ENCODE data around the gene ERG.

The ERG gene

GRCh38 chr21:38420140-38420539 is 78.1 kb downstream of the ERG start:
- Mint-ChIP-seq H3K27ac (no peak overlapping the region), H3K27me3 (peaks cover 27% of the 10 kb centered on the region), H3K4me3 (no peak overlapping the region), H3K36me3 (ENCODE audit: low read depth) (no peaks in the 10 kb centered on the region), H3K9me3 (no peaks in the 10 kb centered on the region), H3K4me1 (ENCODE audit: low read depth) (no peaks in the 10 kb centered on the region)
- DNase-seq, result no peak

DNA sequence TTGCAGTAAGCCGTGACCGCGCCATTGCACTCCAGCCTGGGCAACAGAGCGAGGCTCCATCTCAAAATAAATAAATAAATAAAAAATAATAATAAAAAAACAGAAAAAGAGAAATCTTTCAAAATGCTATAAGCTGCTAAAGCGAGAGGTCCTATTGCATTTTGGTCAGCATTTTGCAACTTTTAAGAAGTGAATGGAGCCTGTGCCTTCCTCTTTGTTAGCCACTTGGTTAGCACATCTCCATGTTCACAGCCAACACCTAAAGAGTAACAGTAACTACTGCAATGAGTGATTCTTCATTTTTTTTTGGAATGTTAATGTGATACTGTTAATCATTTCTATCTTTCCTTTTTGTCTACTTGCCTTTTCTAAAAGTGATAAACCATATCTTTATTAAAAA is 80.6 kb downstream of the ERG start:
- H3K27me3 Mint-ChIP-seq, result peaks cover 18% of the 10 kb centered on the region
- DNase-seq, result no peak
- H3K27ac Mint-ChIP-seq, result no peak overlapping the region
- H3K4me3 Mint-ChIP-seq, result no peak overlapping the region
- H3K36me3 Mint-ChIP-seq (ENCODE audit: low read depth), result no peaks in the 10 kb centered on the region
- no peaks in the 10 kb centered on the region for H3K9me3 Mint-ChIP-seq
- no peaks in the 10 kb centered on the region for H3K4me1 Mint-ChIP-seq (ENCODE audit: low read depth)

- Mint-ChIP-seq H3K4me3 (no peak overlapping the region), H3K27me3 (peaks cover 18% of the 10 kb centered on the region), H3K4me1 (ENCODE audit: low read depth) (no peaks in the 10 kb centered on the region), H3K9me3 (no peaks in the 10 kb centered on the region), H3K36me3 (ENCODE audit: low read depth) (no peaks in the 10 kb centered on the region), H3K27ac (no peak overlapping the region)
- DNase-seq, result no peak
These were observed 81.5 kb downstream of the ERG start for GRCh38 chr21:38416791-38417190.

- no peak for DNase-seq
- peaks cover 20% of the 10 kb centered on the region for H3K27me3 Mint-ChIP-seq
- no peaks in the 10 kb centered on the region for H3K4me1 Mint-ChIP-seq (ENCODE audit: low read depth)
- H3K27ac Mint-ChIP-seq, result no peak overlapping the region
- H3K4me3 Mint-ChIP-seq, result no peak overlapping the region
- no peaks in the 10 kb centered on the region for H3K9me3 Mint-ChIP-seq
- H3K36me3 Mint-ChIP-seq (ENCODE audit: low read depth), result no peaks in the 10 kb centered on the region
These were observed 84.2 kb downstream of the ERG start for GRCh38 chr21:38413958-38414548.

DNA sequence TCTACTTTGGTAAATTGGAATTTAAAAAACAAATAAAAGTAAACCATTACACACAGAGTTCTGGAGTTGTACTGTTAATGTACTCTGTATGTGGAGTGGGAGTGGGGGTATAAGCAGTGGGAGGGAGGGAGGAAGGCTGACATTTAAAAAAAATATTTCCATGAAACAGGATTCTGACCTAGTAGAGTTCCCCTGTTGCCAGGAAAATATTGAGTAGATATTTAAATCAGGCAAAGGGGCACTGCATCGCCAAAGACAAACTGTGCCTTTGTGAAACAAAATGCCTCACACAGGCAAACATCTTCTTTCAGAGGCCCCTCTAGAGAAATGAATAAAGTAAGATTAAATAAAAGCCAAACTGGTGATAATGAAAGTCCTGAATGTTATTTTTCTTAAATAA is 87.8 kb downstream of the ERG start:
- Mint-ChIP-seq H3K4me1 (ENCODE audit: low read depth) (no peaks in the 10 kb centered on the region), H3K27me3 (peaks cover 9% of the 10 kb centered on the region), H3K9me3 (peaks cover 3% of the 10 kb centered on the region), H3K27ac (no peak overlapping the region), H3K36me3 (ENCODE audit: low read depth) (no peaks in the 10 kb centered on the region), H3K4me3 (no peak overlapping the region)
- no peak for DNase-seq

- Mint-ChIP-seq H3K27ac (no peak overlapping the region), H3K36me3 (ENCODE audit: low read depth) (no peaks in the 10 kb centered on the region), H3K9me3 (peaks cover 3% of the 10 kb centered on the region), H3K4me3 (no peak overlapping the region), H3K27me3 (peaks cover 4% of the 10 kb centered on the region), H3K4me1 (ENCODE audit: low read depth) (no peaks in the 10 kb centered on the region)
- DNase-seq, result no peak
These were observed 88.4 kb downstream of the ERG start for GRCh38 chr21:38409907-38410306.

DNA sequence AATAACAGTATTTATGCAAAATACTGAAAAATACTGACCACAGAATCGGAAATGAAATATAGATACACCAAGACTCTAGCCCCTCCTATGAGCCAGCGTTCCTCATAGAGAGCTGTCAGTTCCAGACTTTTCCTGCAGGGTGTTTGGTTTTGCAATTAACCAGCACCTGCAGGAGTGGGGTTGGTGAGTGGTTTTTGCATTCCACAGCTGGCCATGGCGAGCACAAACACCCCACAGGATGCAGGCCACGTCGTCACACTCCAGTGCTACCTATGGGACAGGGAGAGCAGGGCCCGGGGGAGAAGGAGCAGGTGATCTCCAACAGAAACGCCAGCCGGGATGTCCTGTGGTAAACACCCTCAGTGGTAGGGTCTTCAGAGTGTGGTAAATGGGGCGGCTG is 94.1 kb downstream of the ERG start:
- DNase-seq, result no peak
- no peak overlapping the region for H3K27ac Mint-ChIP-seq
- peaks cover 3% of the 10 kb centered on the region for H3K9me3 Mint-ChIP-seq
- H3K4me3 Mint-ChIP-seq, result no peak overlapping the region
- peaks cover 26% of the 10 kb centered on the region for H3K27me3 Mint-ChIP-seq
- H3K36me3 Mint-ChIP-seq (ENCODE audit: low read depth), result no peaks in the 10 kb centered on the region
- no peaks in the 10 kb centered on the region for H3K4me1 Mint-ChIP-seq (ENCODE audit: low read depth)

GRCh38 chr21:38402795-38403194 is 95.5 kb downstream of the ERG start:
- DNase-seq, result no peak
- Mint-ChIP-seq H3K27me3 (peaks cover 29% of the 10 kb centered on the region), H3K36me3 (ENCODE audit: low read depth) (no peaks in the 10 kb centered on the region), H3K27ac (no peak overlapping the region), H3K9me3 (no peaks in the 10 kb centered on the region), H3K4me1 (ENCODE audit: low read depth) (no peaks in the 10 kb centered on the region), H3K4me3 (no peak overlapping the region)

- H3K4me1 Mint-ChIP-seq (ENCODE audit: low read depth), result no peaks in the 10 kb centered on the region
- H3K36me3 Mint-ChIP-seq (ENCODE audit: low read depth), result no peaks in the 10 kb centered on the region
- no peak overlapping the region for H3K4me3 Mint-ChIP-seq
- DNase-seq, result no peak
- H3K27ac Mint-ChIP-seq, result no peak overlapping the region
- peaks cover 29% of the 10 kb centered on the region for H3K27me3 Mint-ChIP-seq
- no peaks in the 10 kb centered on the region for H3K9me3 Mint-ChIP-seq
These were observed 96.0 kb downstream of the ERG start for GRCh38 chr21:38402291-38402690.

DNA sequence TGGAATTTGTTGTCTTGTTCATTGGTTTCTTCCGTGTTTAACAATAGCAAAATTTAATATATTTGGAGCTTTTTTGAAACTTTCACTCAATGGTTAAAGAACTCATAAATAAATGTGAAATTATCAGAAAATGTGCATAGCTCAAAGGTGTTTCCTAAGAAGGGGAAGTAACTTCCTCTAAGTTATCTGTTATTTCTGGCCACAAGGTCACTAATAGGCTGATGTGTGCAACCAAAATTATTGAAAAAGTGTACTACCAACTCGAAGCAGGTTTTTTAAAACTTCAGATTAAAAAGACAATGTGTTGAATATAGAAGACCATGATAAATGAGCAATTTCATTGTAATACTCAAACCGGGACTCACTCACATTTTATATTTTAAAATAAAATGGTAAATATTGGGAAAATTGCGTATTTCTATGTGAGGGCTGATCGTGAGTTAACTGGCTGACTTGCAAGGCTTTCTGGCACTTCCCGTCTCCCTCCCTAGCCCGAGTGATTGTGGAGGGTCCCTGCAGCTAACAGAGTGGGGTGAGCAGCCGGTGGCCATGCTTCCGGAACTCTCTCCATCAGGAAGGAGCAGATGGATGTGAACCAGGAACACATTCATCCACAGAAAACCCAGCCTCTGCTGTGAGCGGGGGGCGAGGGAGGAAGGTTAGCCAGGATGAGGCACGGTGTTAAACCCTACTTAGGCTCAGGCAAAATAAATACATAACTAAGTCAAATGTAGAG is 96.9 kb downstream of the ERG start:
- H3K4me1 Mint-ChIP-seq (ENCODE audit: low read depth), result no peaks in the 10 kb centered on the region
- no peak overlapping the region for H3K4me3 Mint-ChIP-seq
- peaks cover 34% of the 10 kb centered on the region for H3K27me3 Mint-ChIP-seq
- no peaks in the 10 kb centered on the region for H3K9me3 Mint-ChIP-seq
- H3K36me3 Mint-ChIP-seq (ENCODE audit: low read depth), result no peaks in the 10 kb centered on the region
- no peak for DNase-seq
- H3K27ac Mint-ChIP-seq, result no peak overlapping the region

- Mint-ChIP-seq H3K4me1 (ENCODE audit: low read depth) (no peaks in the 10 kb centered on the region), H3K9me3 (no peaks in the 10 kb centered on the region), H3K27me3 (peaks cover 41% of the 10 kb centered on the region)
These were observed 97.9 kb downstream of the ERG start for GRCh38 chr21:38400195-38400919.

GRCh38 chr21:38399103-38399502 is 99.2 kb downstream of the ERG start:
- no peaks in the 10 kb centered on the region for H3K36me3 Mint-ChIP-seq (ENCODE audit: low read depth)
- no peak for DNase-seq
- no peaks in the 10 kb centered on the region for H3K4me1 Mint-ChIP-seq (ENCODE audit: low read depth)
- peaks cover 43% of the 10 kb centered on the region for H3K27me3 Mint-ChIP-seq
- H3K9me3 Mint-ChIP-seq, result no peaks in the 10 kb centered on the region
- H3K27ac Mint-ChIP-seq, result no peak overlapping the region
- H3K4me3 Mint-ChIP-seq, result no peak overlapping the region

More at GRCh38 chr21:38400195-38400919, 97.9 kb downstream of the ERG start:
- Mint-ChIP-seq H3K36me3 (ENCODE audit: low read depth) (no peaks in the 10 kb centered on the region), H3K4me3 (no peak overlapping the region), H3K27ac (no peak overlapping the region)
- DNase-seq, result no peak

GRCh38 chr21:38396325-38396724 is 102.0 kb downstream of the ERG start:
- Mint-ChIP-seq H3K36me3 (ENCODE audit: low read depth) (no peaks in the 10 kb centered on the region), H3K4me1 (ENCODE audit: low read depth) (no peaks in the 10 kb centered on the region), H3K4me3 (no peak overlapping the region), H3K9me3 (no peaks in the 10 kb centered on the region), H3K27ac (no peak overlapping the region), H3K27me3 (peaks cover 31% of the 10 kb centered on the region)
- no peak for DNase-seq

DNA sequence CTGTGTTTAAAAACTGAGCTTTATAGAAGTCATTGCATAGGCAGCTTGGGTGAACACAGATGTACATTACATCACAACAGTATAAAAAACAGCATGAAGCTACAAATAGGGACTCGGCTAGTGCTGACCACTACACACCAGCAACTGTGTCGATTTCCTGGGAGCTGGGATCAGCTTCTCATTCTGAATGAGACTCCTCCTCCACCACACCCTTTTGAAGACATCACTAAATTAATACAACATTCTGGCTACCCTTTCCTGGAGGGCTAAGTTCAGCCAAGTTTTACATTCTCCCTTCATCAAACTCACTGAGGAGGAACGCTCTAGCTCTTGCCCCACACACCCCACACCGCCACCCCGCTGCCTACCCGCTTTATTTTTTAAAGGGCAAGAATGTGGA is 102.7 kb downstream of the ERG start:
- peaks cover 29% of the 10 kb centered on the region for H3K27me3 Mint-ChIP-seq
- no peak for DNase-seq
- no peak overlapping the region for H3K27ac Mint-ChIP-seq
- no peaks in the 10 kb centered on the region for H3K36me3 Mint-ChIP-seq (ENCODE audit: low read depth)
- no peaks in the 10 kb centered on the region for H3K9me3 Mint-ChIP-seq
- H3K4me3 Mint-ChIP-seq, result no peak overlapping the region
- H3K4me1 Mint-ChIP-seq (ENCODE audit: low read depth), result no peaks in the 10 kb centered on the region

GRCh38 chr21:38392661-38393060 is 105.6 kb downstream of the ERG start:
- Mint-ChIP-seq H3K27me3 (peaks cover 20% of the 10 kb centered on the region), H3K27ac (no peak overlapping the region), H3K4me3 (no peak overlapping the region), H3K4me1 (ENCODE audit: low read depth) (no peaks in the 10 kb centered on the region), H3K9me3 (no peaks in the 10 kb centered on the region), H3K36me3 (ENCODE audit: low read depth) (no peaks in the 10 kb centered on the region)
- no peak for DNase-seq
